ENCODE measurements around the gene NOTCH1. TPM values are rescaled to one million over a fixed set of nuclear protein-coding genes. Genes with fewer than 3 reads are reported as not detected.

NOTCH1 gene
- total RNA-seq, 1 donor from 2014 or later: 34.1 TPM

DNA sequence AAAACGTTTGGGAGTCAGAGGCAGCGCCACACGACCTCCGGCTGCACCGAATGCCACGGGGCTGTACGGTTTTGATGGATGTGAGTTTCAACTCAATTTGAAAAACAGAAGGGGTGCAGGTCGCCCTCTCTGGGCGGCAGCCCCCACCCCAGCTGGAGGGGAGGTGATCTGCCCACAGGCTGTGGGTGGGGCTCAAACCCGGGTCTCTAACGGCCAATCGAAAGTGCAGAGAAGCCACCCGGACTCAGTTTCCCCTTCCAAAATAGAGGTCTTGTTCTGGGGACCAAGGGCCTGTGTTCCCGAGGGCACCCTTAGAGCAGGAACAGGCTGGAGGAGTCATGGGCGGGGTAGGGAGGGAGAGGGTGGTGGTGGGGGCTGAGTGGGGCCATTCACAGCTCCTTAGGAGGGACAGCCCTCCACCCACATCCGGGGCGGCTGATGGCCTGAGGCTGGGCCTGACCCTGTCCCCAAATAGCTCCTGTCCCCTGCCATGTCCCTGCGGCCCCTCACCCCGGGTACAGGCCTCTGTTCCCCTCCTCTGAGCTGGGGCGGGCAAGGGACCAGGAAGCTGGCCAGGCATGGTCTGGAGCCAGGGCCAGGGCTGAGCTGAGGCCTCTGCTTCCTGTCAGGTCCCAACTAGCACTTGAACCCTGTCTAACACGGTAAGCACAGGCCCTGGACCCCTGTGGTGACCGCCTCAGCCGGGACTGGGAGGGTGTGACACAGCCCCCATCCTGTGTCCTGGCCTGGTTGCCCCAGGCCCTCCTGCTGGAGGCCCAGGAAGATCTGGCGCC lies 22.6 kb upstream of the NOTCH1 start:
- H3K4me2 ChIP-seq (ENCODE audit: low read length): peak overlapping the region; percentile 61
- no peak overlapping the region for H3K4me3 ChIP-seq (ENCODE audit: insufficient read depth, low read depth, low read length)
- TF ChIP-seq, protein P1, sequence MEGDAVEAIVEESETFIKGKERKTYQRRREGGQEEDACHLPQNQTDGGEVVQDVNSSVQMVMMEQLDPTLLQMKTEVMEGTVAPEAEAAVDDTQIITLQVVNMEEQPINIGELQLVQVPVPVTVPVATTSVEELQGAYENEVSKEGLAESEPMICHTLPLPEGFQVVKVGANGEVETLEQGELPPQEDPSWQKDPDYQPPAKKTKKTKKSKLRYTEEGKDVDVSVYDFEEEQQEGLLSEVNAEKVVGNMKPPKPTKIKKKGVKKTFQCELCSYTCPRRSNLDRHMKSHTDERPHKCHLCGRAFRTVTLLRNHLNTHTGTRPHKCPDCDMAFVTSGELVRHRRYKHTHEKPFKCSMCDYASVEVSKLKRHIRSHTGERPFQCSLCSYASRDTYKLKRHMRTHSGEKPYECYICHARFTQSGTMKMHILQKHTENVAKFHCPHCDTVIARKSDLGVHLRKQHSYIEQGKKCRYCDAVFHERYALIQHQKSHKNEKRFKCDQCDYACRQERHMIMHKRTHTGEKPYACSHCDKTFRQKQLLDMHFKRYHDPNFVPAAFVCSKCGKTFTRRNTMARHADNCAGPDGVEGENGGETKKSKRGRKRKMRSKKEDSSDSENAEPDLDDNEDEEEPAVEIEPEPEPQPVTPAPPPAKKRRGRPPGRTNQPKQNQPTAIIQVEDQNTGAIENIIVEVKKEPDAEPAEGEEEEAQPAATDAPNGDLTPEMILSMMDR (IDR thresholded peaks at IDR 0.05; ENCODE audit: insufficient read depth, low read depth, low read length): no peak
- TF ChIP-seq EZH2 (IDR thresholded peaks at IDR 0.05; ENCODE audit: insufficient read depth, low read length): no peak
- peak overlapping the region; percentile 58 for H3K27ac Mint-ChIP-seq (ENCODE audit: unreplicated experiment)
- peaks cover 39% of the 10 kb centered on the region for H3K4me1 Mint-ChIP-seq (ENCODE audit: low read depth, unreplicated experiment)
- FAIRE-seq (no peak), DNase-seq (ENCODE audit: low read depth) (no peak)
- H3K36me3 Mint-ChIP-seq (ENCODE audit: low read depth, unreplicated experiment): peaks cover 3% of the 10 kb centered on the region
- peak overlapping the region; percentile 12 for H3K9ac ChIP-seq (ENCODE audit: low read length)
- H4K20me1 ChIP-seq (ENCODE audit: insufficient read depth, low read length): no peaks in the 10 kb centered on the region
- no peaks in the 10 kb centered on the region for H3K27me3 ChIP-seq (ENCODE audit: insufficient read depth, low read length)
- no peak overlapping the region for H3K27ac ChIP-seq (ENCODE audit: low read depth, low read length)
- no peaks in the 10 kb centered on the region for H3K79me2 ChIP-seq (ENCODE audit: insufficient read depth, low read length)
- H3K9me3 ChIP-seq (ENCODE audit: insufficient read depth, low read depth, low read length): no peaks in the 10 kb centered on the region
- no peak overlapping the region for H3K4me3 Mint-ChIP-seq (ENCODE audit: unreplicated experiment)
- peaks cover 53% of the 10 kb centered on the region for H3K4me1 ChIP-seq (ENCODE audit: insufficient read depth, low read length)
- no peaks in the 10 kb centered on the region for H3K36me3 ChIP-seq (ENCODE audit: insufficient read depth, low read length)
- H2AFZ ChIP-seq (ENCODE audit: low read depth, low read length): peak overlapping the region; percentile 70
- H3K9me3 Mint-ChIP-seq (ENCODE audit: unreplicated experiment): no peaks in the 10 kb centered on the region
- no peaks in the 10 kb centered on the region for H3K27me3 Mint-ChIP-seq (ENCODE audit: low read depth, unreplicated experiment)

DNA sequence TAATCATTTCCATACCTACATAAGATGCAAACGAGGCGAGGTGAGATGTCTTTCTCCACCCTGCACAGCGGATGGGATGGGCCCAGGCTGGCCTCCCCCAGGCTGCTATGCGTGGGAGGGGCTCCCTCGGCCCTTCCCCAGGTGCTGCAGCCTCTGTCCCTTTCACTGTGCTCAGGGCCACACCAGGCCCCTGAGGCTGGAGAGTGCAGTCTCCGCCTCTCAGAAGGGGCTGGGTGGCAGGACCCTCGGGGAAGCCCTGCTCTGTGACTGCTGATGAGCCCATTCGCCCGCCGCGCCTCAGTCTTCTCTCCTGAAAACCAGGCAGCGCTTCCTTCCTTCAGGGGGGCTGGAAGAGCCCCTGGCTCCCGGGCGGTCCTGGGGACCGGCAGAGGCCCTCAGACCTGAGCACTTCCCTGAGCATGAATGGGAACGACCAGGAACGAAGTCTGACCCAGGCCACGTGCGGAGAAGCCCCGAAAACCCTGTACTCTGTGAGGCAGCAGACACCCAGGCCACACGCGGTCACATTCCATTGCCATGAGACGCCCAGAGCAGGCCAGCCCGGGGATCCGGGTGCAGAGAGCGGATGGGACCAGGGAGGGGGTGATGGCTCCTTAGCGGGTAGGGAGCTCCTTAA lies 21.9 kb upstream of the NOTCH1 start:
- peak overlapping the region; percentile 12 for H3K9ac ChIP-seq (ENCODE audit: low read length)
- peaks cover 51% of the 10 kb centered on the region for H3K4me1 ChIP-seq (ENCODE audit: insufficient read depth, low read length)
- H3K4me1 Mint-ChIP-seq (ENCODE audit: low read depth, unreplicated experiment): peaks cover 36% of the 10 kb centered on the region
- no peaks in the 10 kb centered on the region for H3K27me3 ChIP-seq (ENCODE audit: insufficient read depth, low read length)
- no peaks in the 10 kb centered on the region for H4K20me1 ChIP-seq (ENCODE audit: insufficient read depth, low read length)
- H3K27ac Mint-ChIP-seq (ENCODE audit: unreplicated experiment): peak overlapping the region; percentile 58
- H3K4me2 ChIP-seq (ENCODE audit: low read length): peak overlapping the region; percentile 61
- DNase-seq (ENCODE audit: low read depth) (peak; percentile 78), FAIRE-seq (peak; percentile 9)
- TF ChIP-seq EZH2 (IDR thresholded peaks at IDR 0.05; ENCODE audit: insufficient read depth, low read length): no peak
- TF ChIP-seq, protein P1 (IDR thresholded peaks at IDR 0.05; ENCODE audit: insufficient read depth, low read depth, low read length): no peak
- no peaks in the 10 kb centered on the region for H3K9me3 ChIP-seq (ENCODE audit: insufficient read depth, low read depth, low read length)
- no peaks in the 10 kb centered on the region for H3K27me3 Mint-ChIP-seq (ENCODE audit: low read depth, unreplicated experiment)
- no peaks in the 10 kb centered on the region for H3K36me3 ChIP-seq (ENCODE audit: insufficient read depth, low read length)
- H3K9me3 Mint-ChIP-seq (ENCODE audit: unreplicated experiment): no peaks in the 10 kb centered on the region
- no peak overlapping the region for H3K27ac ChIP-seq (ENCODE audit: low read depth, low read length)
- H3K4me3 Mint-ChIP-seq (ENCODE audit: unreplicated experiment): no peak overlapping the region
- H2AFZ ChIP-seq (ENCODE audit: low read depth, low read length): peak overlapping the region; percentile 70
- no peak overlapping the region for H3K4me3 ChIP-seq (ENCODE audit: insufficient read depth, low read depth, low read length)
- H3K79me2 ChIP-seq (ENCODE audit: insufficient read depth, low read length): no peaks in the 10 kb centered on the region
- H3K36me3 Mint-ChIP-seq (ENCODE audit: low read depth, unreplicated experiment): peaks cover 3% of the 10 kb centered on the region
